ENCODE data around the gene STYXL1.

Gene STYXL1

DNA sequence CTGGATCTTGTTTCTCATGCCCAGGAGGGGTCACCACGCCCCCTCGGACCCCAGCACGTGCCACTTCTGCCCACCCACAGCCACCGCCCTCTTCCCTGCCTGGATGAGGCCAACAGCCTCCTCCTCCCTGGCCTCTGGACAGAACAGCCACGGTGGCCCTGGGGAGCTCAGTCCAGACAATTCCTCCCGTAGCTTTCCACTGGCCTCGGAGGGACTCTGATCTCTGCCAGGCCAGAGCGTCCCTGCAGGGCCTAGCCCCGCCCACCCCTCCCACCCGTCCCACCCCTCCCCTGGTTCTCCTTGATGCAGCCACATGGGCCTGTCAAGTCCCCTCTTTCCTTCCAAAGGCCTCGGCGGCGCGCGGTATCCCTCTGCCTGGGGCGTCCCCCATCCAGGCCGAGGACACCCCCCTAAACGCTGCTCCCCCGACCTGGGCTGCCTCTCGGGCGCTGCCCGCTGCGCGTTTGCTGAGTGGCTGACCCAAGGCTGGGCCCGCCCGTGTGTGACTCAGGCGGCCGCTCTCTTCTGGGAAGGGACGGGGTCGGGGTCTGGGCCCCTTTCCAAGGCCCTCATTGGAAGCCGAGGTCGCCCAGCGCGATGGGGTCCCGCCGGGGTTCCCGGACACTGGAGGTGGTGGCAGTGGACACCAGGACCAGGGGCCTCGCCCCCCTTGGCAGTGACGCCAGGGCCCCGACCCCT, 54.0 kb downstream of the STYXL1 start:
- peak; percentile 69 for DNase-seq (ENCODE audit: low spot score)

DNA sequence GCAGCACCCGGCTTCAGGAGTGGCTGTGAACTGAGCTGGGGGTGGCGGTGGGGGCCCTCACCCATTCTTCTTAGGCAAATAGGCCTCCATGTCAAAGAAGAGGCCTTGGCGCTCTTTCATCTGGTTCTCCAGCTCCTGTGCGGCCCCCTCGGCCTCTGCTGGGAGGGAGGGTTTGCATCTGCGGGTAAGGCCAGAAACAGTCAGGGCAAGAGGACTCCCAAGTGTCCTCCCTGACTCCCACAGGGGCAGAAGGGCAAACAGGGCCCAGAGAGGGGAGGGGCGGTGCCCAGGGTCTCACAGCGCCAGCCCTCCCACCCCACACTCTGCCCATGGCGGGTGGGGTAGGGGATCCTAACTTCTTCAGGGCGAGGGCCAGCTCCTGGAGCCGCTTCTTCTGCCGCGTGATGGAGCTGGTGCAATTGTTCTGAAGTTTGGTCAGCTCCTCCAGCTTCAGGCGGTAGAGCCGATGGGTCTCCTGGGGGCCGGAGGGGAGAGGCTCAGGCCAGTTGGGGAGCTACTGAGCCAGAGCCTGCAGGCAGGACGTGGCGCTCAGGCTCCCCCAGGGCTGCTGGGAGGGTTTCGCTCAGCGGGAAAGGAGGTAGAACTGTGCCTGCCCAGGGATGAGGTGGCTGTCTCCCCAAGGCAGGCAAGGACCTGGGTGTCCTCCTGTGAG, 55.6 kb downstream of the STYXL1 start:
- no peak for DNase-seq (ENCODE audit: low spot score)

DNA sequence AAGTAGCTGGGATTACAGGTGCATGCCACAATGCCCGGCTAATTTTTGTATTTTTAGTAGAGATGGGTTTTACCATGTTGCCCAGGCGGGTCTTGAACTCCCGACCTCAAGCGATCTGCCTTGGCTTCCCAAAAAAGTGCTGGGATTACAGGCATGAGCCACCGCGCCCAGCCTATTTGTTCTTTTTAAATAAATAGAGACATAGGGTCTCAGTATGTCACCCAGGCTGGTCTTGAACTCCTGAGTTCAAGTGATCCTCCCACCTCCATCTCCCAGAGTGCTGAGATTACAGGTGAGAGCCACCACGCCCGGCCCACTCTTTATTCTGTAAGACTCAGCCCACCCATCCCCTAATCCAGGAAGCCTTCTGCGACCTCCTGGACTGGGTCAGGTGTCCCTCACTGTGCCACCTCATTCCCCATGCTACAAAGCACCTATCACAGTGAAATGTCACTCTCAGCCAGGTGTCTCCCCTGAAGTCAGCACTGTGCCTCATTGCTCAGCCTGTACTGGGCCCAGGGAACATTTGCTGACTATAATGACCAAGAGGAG, 56.2 kb downstream of the STYXL1 start:
- no peak for DNase-seq (ENCODE audit: low spot score)

DNA sequence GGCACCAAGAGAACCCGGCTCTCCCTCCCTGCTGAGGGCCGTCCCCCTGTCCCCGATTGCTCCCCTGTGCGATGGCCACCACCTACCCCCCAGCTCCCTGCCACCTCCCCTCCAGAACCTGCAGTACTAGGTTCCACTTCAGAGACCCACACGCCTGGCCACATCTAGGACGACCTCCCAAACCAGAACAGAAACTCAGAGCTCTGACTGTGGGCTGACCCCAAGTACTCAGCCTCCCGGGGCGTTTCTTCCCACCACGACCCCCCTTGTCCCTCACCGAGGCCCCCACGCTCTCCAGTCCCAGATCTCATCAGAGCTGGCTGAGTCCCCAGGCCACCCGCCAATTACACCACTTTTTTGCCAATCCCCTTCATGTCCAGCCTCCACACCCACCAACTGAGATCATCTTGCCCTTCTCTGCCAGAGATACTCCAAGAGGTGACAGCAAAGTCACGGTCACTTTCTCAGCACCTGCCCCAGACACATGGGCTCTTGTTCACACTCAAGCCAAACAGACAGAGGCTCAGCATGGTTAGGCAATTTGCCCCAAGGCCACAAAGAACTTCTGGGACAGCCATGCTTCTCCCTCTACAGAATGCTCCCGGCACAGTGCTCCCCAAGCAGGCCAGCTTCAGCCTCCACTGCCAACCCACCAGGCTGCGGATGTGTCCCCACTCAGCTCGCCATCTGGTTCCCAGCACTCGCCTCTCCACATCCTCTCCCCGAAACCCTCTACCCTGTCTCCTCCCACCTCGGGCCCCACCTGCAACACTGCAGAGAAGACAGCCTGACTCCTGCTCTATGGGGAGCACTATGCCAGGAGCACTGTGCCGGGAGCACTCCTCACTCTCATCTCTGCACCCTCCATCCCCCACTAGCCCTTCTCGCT, 58.1 kb downstream of the STYXL1 start:
- peak; percentile 7 for DNase-seq (ENCODE audit: low spot score)

DNA sequence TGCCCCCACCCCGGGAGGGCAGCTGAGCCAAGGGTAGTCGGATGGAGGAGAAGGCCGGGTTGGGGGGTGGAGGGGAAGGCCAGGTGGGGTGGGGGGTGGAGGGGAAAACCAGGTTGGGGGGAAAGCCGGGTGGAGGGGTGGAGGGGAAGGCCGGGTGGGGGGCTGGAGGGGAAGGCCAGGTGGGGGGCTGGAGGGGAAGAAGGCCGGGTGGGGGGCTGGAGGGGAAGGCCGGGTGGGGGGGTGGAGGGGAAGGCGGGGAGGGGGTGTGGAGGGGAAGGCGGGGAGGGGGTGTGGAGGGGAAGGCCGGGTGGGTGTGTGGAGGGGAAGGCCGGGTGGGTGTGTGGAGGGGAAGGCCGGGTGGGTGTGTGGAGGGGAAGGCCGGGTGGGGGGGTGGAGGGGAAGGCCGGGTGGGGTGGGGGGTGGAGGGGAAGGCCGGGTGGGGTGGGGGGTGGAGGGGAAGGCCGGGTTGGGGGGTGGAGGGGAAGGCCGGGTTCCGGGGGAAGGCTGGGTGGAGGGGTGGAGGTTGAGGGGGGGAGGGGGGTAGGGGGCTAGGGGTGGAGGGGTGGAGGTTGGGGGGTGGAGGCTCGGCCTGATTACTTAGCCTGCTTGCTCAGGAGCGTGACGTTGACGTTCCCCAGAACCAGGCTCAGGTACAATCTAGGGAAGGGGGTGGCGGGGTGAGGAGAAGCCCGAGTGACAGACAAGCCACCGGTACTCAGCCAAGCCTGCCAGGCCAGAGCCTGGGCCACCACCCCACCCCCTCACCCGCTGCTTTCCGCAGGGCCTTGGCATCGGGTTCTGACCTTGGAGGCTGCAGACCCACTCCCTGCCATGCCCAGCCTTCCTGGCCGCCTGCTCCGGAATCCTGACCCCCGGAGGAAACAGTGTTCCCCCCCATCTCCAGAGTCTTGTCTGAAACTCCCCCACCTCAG, 59.0 kb downstream of the STYXL1 start:
- DNase-seq (ENCODE audit: low spot score): peak; percentile 17

DNA sequence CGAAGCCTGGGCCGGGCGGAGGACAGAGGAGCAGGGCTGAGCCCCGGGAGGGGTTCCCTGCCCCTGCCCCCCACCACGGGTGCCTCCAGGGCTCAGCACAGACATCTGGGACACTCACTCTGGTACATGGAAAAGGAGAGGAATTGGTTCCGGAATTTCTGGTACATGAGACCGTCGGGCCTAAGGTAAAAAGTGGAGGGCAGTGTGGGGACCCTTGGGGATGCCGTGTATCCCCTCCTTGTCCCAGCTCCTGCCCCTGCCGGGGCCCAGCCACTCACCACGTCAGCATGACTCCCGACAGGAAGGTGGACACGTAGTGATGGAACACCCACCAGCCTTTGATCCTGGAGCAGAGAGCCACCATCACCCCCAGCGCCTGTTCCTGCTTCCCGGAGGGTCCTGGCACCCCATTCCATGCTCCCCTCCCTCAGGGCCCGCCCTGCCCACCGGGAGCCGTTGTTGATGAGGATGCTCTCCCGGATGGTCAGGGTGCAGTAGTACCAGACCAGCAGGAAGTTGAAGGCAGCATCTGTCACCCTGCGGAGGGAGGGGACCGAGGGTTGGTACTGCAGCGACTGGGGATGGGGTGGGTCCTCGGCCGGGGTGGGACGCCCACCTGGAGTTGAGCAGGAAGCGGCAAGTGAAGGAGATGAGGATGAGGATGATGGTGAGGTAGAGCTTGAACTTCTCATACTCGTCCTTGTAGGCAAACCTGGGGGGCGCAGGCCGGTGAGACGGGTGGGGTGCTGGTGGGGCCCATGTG, 59.8 kb downstream of the STYXL1 start:
- DNase-seq (ENCODE audit: low spot score): peak; percentile 1

DNA sequence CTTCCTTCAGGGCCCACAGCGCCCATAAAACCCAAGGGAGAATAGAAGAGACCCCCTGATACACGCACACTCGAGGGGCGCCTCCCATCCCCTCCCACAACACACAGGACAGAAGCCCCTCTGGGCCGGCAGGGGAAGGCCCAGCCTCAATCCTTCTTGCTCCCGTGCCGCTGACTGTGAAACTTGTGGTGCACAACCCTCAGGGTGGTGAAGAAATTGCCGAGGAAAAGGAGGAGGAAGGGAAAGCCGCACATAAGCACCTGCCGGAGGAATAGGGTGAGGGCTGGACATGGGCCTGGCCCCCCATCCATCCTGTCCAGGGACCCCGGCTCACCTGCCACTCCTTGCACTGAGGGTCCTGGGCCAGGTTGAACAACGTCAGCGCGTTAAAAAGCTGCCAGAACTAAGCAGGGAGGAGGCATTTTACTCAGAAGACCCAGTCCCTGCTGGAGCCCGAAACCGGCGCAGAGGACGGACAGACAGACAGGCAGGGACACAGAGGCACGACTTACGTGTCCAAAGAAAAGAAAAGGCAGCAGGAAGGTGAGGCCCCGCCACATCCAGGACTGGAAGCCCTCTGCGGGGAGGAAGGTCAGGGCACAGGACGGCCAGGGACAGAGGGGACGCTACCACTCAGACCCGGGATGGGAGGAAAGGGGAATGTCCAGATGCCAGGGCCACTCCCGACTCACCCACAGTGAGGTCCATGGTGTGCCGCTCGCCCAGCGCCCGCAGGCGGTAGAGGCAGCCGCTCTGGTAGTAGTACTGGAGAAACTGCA, 60.6 kb downstream of the STYXL1 start:
- DNase-seq (ENCODE audit: low spot score): peak; percentile 1

DNA sequence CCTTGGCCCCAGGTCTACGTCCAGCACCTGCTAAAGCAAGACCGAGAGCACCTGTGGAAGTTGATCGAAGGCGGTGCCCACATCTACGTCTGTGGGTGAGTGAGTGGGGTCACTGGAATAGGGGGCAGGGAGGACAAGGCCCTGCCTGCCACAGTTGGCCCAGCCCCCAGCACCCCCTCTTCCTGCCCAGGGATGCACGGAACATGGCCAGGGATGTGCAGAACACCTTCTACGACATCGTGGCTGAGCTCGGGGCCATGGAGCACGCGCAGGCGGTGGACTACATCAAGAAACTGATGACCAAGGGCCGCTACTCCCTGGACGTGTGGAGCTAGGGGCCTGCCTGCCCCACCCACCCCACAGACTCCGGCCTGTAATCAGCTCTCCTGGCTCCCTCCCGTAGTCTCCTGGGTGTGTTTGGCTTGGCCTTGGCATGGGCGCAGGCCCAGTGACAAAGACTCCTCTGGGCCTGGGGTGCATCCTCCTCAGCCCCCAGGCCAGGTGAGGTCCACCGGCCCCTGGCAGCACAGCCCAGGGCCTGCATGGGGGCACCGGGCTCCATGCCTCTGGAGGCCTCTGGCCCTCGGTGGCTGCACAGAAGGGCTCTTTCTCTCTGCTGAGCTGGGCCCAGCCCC, 61.5 kb downstream of the STYXL1 start:
- DNase-seq (ENCODE audit: low spot score): peak; percentile 1

DNA sequence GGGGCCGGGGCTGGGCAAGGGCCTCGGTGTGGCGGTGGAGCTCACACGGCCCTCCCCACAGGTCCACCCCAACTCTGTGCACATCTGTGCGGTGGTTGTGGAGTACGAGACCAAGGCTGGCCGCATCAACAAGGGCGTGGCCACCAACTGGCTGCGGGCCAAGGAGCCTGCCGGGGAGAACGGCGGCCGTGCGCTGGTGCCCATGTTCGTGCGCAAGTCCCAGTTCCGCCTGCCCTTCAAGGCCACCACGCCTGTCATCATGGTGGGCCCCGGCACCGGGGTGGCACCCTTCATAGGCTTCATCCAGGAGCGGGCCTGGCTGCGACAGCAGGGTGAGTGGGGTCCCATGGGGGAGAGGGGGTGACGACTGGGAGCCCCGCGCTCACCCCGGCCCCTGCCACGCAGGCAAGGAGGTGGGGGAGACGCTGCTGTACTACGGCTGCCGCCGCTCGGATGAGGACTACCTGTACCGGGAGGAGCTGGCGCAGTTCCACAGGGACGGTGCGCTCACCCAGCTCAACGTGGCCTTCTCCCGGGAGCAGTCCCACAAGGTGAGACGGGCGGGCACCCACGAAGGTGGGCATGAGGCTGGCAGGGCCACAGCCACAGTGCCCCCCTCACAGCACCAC, 62.2 kb downstream of the STYXL1 start:
- DNase-seq (ENCODE audit: low spot score): peak; percentile 2

DNA sequence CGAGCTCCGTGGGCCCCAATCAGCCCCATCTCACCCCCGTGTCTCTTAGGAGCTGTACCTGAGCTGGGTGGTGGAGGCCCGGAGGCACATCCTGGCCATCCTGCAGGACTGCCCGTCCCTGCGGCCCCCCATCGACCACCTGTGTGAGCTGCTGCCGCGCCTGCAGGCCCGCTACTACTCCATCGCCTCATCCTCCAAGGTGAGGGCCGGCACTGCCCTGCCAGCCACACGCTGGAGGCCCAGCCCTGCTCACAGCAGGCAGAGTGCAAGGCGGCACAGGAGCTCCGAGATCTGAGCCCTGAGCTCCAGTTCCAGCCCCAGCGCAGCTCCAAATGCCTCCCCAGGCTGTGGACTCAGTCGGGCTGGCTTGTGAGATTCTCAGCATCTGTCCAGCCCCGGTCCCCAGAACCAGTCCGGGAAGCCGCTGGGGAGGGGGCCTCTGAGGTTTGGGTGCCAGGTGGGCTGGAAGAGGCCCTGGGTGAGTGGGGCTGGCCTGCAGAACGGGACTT, 62.7 kb downstream of the STYXL1 start:
- no peak for DNase-seq (ENCODE audit: low spot score)

DNA sequence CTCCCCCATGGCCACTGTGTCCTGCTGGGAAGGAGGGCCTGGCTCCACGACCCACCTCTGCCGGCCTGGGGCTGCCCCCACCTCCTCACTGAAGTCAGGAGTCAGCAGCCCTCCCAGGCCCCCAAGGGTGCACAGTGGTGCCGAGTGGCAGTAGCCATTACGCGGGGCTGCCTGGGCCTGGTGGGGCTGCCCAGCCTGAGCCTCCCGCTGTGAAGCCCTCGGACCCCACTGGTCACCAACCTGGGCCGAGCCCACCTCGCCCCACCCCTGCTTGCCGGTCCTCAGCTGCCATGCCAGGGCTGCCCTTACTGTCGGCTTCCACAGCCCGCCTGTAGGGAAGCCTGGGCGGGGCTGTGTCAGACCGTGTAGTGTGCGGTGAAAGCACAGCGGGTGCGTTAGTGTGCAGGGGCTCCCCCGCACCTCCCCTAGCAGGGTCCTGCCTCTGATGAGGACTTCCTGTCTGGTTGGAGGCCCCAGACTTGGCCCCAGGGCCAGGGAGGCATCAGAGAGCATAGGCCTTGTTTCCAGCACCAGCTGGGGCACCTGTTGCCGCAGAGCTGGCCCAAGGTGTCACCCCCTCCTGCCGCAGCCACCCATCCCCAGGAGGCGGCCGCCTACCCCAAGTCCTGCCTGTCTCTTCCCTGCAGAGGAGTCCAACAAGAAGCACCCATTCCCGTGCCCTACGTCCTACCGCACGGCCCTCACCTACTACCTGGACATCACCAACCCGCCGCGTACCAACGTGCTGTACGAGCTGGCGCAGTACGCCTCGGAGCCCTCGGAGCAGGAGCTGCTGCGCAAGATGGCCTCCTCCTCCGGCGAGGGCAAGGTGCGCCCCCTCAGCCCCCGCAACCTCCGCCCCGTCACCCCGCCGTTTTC, 63.4 kb downstream of the STYXL1 start:
- DNase-seq (ENCODE audit: low spot score): no peak

DNA sequence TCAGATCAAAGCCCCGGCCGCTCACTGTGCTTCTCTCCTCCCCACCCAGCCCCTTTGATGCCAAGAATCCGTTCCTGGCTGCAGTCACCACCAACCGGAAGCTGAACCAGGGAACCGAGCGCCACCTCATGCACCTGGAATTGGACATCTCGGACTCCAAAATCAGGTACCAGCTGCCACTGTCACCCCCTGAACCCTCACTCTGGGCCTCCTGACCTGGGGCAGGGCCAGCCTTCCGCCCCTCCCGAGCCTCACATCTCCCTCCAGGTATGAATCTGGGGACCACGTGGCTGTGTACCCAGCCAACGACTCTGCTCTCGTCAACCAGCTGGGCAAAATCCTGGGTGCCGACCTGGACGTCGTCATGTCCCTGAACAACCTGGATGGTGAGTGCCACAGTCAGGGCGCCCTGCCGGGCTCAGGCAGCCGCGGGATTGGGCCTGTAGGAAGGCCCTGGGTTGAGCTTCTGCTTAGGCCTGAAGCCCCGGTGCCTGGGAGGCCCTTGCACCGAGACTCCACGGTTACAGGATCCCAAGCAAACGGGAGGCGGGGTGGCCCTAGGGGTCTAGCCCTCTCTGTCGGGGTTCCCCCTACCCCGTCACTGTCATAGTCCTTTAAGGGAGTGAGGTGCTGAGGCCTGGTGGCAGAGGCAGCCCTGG, 64.2 kb downstream of the STYXL1 start:
- no peak for DNase-seq (ENCODE audit: low spot score)

DNA sequence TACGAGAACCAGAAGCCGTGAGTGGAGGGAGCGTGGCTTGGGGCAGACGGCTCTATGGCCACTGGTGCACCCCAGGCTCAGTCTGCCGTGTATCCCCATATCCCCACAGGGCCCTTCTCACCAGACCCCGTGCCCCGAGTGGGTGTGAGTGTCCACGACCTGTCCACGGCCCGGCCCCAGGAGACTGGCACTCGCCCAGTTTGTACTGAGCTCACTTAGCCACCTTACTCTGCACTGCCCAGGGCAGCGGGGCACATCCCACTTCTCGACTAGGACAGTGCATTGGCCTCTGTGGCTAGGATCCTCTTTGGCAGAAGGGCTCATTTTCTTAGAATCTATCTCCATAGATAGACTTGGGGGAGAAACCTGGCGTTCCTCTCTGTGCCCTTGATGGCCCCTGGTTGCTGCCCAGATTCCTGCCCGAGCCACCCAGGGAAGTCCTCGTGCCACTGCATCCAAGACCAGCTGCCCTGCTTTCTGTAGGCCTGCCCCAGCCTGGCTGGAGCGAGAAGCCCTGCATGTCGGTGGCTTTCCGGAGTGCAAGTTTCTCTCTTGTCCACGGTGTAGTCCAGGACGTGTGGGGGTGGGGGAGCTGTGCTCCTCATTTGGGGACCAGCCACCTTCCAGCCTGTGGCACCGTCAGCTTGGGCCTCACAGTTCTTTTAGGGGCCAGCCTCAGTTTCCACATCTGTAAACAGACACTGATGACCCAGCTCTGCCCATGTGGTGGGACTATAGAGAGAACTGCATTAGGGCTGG, 65.3 kb downstream of the STYXL1 start:
- no peak for DNase-seq (ENCODE audit: low spot score)

DNA sequence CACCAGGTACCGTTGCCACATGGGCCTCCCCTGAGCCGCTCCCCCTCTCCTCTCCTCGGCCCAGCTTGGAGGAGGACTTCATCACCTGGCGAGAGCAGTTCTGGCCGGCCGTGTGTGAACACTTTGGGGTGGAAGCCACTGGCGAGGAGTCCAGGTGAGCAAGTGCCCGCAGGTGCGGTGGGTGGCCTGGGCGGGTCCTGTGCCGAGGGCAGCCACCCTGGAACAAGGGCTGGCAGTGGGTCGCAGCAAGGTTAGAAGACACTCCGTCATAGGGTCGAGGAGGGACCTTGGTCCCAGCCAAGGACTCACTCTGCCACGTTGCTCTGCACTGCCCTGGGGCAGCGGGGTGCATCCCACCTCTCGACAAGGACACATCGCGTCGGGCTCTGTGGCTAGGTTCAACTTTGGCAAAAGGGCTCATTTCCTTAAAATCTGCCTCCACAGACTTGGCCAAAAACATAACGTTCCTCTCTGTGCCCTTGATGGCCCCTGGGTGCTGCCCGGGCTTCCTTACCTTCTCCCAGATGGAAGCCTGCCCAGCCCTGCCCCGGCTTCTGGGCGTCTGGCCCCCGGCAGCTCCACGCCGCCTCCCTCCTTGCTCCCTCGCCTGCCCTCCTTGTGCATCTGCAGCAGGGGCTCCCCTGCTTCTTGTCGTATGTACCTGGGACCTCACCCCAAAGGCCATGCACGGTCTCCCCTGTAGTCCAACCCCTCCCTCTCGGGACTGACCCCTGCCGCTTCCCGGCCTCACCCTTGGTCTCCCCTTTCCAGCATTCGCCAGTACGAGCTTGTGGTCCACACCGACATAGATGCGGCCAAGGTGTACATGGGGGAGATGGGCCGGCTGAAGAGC, 66.1 kb downstream of the STYXL1 start:
- no peak for DNase-seq (ENCODE audit: low spot score)

DNA sequence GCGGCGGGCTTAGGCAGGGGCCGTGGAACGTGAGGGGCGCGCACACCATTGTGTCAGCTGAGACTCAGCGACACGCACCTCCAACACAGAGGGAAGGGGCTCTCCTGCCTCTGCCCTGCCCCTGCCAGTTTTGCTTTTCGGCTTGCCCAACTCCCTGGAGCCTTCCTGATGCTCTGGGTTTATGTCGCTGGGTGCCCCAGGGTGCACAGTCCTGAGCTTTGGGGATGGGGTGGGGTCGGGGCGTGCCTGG, 66.7 kb downstream of the STYXL1 start:
- no peak for DNase-seq (ENCODE audit: low spot score)
